GM12892 (cell line): ENCODE measurements around the gene CHRM5.

Source experiments
- POLR2A ChIP-seq: IDR thresholded peaks from 2 replicates; pipeline ENCODE4 v1.6.1; 2011; ENCODE audit warnings: low read depth, low read length, control low read depth
- POLR2AphosphoS5 ChIP-seq: IDR thresholded peaks from 2 replicates; pipeline ENCODE4 v1.6.1; 2011; ENCODE audit warnings: low read depth, low read length, control low read depth
- TAF1 ChIP-seq: IDR thresholded peaks from 2 replicates; pipeline ENCODE4 v1.6.1; 2011; ENCODE audit warnings: low read depth, mild to moderate bottlenecking, control low read depth, low read length, borderline replicate concordance

GRCh38 chr15:34056911-34057310, 88.6 kb downstream of the CHRM5 start:
- TF ChIP-seq POLR2A: no peak
- TF ChIP-seq POLR2AphosphoS5: no peak
- TF ChIP-seq TAF1: no peak
